ENCODE results near the gene MRPS14.

Gene MRPS14

GRCh38 chr1:175019524-175019923 is 3.7 kb downstream of the MRPS14 start:
- TF ChIP-seq CTCF (IDR thresholded peaks at IDR 0.05; ENCODE audit: low read depth, low read length): no peak
- no peak overlapping the region for H3K4me3 ChIP-seq (ENCODE audit: low read depth, low read length)

- TF ChIP-seq CTCF (IDR thresholded peaks at IDR 0.05; ENCODE audit: low read depth, low read length): no peak
- peak overlapping the region; percentile 25; the same call in 1 of the 2 replicates for H3K4me3 ChIP-seq (ENCODE audit: low read depth, low read length)
These were observed 8.0 kb downstream of the MRPS14 start for GRCh38 chr1:175015243-175015642.

- no peak for TF ChIP-seq CTCF (IDR thresholded peaks at IDR 0.05; ENCODE audit: low read depth, low read length)
- no peak overlapping the region for H3K4me3 ChIP-seq (ENCODE audit: low read depth, low read length)
These were observed 9.8 kb downstream of the MRPS14 start for GRCh38 chr1:175013445-175013844.

GRCh38 chr1:175009532-175009931 is 13.7 kb downstream of the MRPS14 start:
- H3K4me3 ChIP-seq (ENCODE audit: low read depth, low read length): no peak overlapping the region
- TF ChIP-seq CTCF (IDR thresholded peaks at IDR 0.05; ENCODE audit: low read depth, low read length): no peak

- no peak for TF ChIP-seq CTCF (IDR thresholded peaks at IDR 0.05; ENCODE audit: low read depth, low read length)
- H3K4me3 ChIP-seq (ENCODE audit: low read depth, low read length): no peak overlapping the region
These were observed 18.0 kb downstream of the MRPS14 start for GRCh38 chr1:175005085-175005783.

GRCh38 chr1:175003521-175003920 is 19.7 kb downstream of the MRPS14 start:
- TF ChIP-seq CTCF (IDR thresholded peaks at IDR 0.05; ENCODE audit: low read depth, low read length): no peak
- no peak overlapping the region for H3K4me3 ChIP-seq (ENCODE audit: low read depth, low read length)

- H3K4me3 ChIP-seq (ENCODE audit: low read depth, low read length): no peak overlapping the region
- TF ChIP-seq CTCF (IDR thresholded peaks at IDR 0.05; ENCODE audit: low read depth, low read length): no peak
These were observed 20.2 kb downstream of the MRPS14 start for GRCh38 chr1:175002910-175003517.

Data from WI38 (cell line).